ENCODE results near the gene HACL1.

Gene HACL1

DNA sequence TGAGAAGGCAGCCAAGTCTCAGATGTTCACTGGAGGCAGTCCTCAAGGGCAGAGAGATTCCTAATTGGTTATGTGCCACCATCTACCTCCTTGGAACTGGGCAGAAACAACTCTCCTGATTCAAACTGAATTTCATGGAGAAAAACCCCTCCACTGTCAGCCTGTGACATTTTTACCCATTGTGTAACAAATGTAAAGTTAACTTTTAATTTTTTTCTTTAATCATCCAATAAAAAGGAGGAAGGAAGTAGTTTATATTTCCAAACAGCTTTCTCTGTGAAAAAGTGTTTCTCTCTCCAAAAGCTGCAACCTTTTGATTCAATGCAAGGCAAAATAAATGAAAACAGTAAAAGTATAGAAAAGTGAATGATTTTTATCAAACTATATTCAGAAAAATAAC lies 79.4 kb downstream of the HACL1 start:
- DNase-seq = no peak

GRCh38 chr3:15521573-15521965 lies 79.8 kb downstream of the HACL1 start, which contains the start of gene COLQ:
Gene COLQ, minus strand, starts transcription at chr3:15521706. Its CDS starts 81 bp downstream, at chr3:15521625.
- no peak for DNase-seq

DNA sequence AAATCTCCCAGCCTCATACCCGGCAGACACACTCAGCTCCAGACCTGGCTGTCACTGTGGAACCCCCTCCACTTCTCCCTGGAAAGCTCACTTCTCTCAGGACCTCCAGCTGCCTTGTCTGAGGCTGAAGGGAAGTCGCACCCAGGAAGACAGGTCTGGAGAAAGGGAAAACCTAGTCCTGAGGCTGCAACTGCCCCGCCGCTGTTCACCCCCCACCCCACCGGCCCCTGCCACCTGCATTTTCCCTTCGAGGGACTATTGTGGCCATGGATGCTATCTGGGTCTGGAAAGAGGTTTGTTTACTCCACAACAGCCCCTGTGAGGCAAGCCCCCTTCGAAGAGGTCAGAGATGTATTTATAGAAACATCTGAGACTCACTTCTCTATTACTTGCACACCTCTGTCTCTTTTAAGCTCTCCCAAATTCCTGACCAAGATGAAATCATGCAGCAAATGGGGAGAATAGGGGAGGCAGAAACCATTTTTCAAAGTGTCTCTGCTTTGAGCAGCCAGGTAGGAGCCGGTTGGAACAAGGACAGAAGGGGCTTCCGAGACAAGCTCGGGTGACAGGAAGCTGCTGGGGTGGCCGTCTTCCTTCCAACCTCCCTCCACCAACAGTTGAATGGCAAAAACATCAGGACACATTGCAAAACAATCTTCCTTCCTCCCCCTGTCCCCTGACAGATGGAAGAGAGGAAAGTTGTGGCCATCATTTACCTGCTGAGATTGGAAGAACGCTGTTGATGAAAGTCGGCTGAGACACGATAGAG lies 80.4 kb downstream of the HACL1 start:
- no peak for DNase-seq

GRCh38 chr3:15520185-15520584 lies 81.2 kb downstream of the HACL1 start:
- no peak for DNase-seq

DNA sequence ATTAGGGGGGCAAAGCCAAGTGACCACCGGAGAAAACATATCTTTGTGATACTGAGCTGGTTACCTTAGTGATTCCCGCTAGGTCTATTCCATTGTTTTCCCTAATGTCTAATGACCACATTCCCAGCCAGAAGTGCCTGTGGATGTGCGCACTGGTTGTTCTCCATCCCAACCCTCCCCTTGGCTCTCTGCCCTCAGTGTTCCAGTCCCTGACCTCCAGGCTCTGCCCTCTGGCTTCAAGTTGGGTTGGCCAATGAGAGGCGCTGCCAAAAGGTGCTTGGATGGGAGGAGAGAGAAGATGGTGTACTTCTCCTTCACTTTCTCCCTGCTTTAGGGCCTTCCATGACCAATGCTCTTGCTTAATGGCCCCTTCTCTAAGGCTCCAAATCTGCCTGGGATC lies 82.3 kb downstream of the HACL1 start:
- no peak for DNase-seq

DNA sequence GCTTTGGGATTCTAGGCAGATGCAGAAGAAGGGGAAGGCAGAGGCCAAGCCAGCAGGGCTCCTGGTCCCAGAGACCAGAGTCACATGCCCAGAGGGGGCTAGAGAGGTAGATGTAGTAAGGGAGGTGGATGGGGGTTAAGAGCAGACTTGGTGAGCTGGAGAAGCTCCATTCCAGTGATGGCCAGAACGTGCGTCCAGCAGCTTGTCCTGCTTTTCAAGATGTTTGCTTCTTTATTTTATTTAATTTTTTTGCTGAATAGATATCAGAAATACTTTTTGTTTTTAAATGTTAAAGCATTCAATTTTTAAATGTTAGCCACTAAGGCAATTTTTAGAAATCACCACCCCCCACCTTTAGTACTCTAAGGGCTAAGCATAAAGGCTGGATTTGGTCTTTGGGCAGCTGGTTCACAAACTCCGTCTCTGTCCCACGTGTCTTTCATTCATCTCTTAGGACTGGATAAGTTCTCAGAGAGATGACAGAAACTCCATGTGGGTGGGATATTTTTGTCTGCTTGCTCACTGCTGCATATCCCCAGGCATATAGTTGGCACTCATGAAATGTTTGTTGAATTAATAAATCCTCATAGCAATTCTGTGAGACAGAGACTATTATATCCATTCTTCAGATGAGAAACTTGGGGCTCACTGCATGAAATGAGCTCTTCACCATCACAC lies 86.6 kb downstream of the HACL1 start:
- no peak for DNase-seq

DNA sequence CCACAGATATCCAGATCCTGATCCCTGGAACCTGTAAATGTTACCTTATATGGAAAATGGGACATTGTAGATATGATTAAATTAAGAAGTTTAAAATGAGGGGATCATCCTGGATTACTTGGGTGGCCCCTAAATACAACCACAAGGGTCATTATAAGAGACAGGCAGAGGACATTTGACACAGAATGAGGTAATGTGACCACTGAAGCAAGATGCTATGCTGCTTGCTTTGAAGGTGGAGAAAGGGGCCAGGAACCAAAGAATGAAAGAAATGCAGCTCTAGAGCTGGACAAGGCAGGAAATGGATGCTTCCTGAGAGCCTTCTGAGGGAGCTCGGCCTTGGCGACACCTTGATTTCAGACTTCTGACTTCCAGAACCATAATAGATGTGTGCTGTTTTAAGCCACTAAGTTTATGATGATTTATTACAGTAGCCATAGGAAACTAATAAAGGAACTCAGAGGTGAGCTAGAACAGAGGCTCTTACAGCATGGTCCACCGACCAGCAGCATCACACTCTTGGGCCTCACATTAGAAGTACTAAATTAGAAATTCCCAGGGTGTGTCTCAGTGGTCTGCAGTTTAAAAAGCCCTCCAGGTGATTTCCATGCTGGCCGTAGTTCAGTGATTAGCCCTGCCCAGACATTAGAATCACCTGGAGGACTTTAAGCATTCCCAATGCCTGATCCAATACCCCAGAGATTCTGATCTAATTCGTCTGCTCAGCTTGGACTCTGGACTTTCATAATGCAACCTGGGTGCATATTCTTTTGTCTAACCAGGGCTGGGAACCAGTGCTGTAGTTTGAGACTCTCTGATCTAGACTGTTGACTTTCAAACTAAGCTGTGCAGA lies 87.3 kb downstream of the HACL1 start:
- DNase-seq = no peak

DNA sequence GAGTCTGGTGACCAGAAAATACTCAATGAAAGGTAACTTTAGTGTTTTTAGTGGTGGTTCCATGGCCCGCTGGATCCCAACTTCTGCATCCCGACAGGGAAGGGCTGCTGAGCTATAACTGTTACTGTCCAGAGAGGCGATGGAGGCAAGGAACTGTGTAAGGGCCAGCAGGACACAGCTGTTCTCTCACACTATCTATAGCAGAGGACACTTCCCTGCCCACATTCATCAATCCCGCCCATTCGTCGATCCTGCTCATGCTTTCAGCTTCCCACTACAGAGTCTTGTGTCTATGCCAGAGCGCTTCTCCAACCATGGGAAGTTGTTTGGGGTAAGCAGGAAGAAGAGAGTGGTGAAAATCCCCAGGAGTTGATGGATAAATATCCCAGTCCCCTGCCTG lies 88.3 kb downstream of the HACL1 start:
- DNase-seq = no peak

DNA sequence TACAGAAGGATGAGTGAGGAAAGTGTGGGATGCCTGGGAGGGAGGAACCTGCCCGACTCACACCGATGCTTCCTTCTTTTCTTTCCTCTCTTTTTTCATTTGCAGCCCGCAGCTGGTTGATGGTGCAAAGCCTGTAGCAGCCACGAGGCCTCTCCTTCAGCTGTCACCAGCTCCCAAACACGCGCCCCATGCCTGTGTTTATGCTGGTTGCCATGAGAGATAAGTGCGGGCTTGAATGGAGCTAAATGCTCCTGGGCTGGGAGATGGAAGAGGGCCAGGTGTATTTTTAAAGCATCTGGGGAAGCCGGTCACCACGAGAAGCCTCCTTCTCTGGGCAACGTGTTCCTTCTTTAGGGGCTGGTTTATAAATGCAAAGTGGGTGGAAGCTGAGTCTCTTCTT lies 89.2 kb downstream of the HACL1 start:
- DNase-seq = no peak

GRCh38 chr3:15511156-15511555 lies 90.2 kb downstream of the HACL1 start:
- no peak for DNase-seq

Measured in GOT3 (cell line).